Choroid plexus epithelial cell (primary cell): ENCODE results near the gene SDF4.

ENCODE experiments used
- DNase-seq: peaks from one replicate; pipeline ENCODE4 v3.0.0-alpha.2; 2010; ENCODE audit warnings: low read depth
- H3K4me3 ChIP-seq: 2 replicates; pipeline ENCODE4 v1.5.1; 2011; ENCODE audit warnings: low read depth, mild to moderate bottlenecking, control low read depth, low read length, moderate library complexity
- CTCF ChIP-seq: conservative IDR thresholded peaks from 2 replicates; pipeline ENCODE4 v1.5.1; 2011; ENCODE audit warnings: low read depth, mild to moderate bottlenecking, control low read depth, inconsistent platforms, low read length, moderate library complexity

The SDF4 gene

GRCh38 chr1:1231400-1232207 lies at the start of gene SDF4:
Gene SDF4, minus strand, starts transcription at chr1:1232001. Its CDS starts 3,229 bp downstream, at chr1:1228772.
- peak; percentile 98 for DNase-seq
- no peak for TF ChIP-seq CTCF
- peak within 1 kb of the TSS; percentile 67 for H3K4me3 ChIP-seq

GRCh38 chr1:1280782-1281481 lies 49.1 kb upstream of the SDF4 start:
- no peak for DNase-seq
- no peak for TF ChIP-seq CTCF
- no peak overlapping the region for H3K4me3 ChIP-seq

- H3K4me3 ChIP-seq: no peak overlapping the region
- no peak for DNase-seq
- TF ChIP-seq CTCF: no peak
Observed at GRCh38 chr1:1279028-1279427, 47.2 kb upstream of the SDF4 start.

- no peak for DNase-seq
- TF ChIP-seq CTCF: no peak
- H3K4me3 ChIP-seq: no peak overlapping the region
Observed at GRCh38 chr1:1278620-1279019, 46.8 kb upstream of the SDF4 start.

GRCh38 chr1:1275836-1276235 lies 44.0 kb upstream of the SDF4 start:
- no peak for DNase-seq
- no peak for TF ChIP-seq CTCF
- no peak overlapping the region for H3K4me3 ChIP-seq

GRCh38 chr1:1274931-1275431 lies 43.2 kb upstream of the SDF4 start:
- no peak for DNase-seq
- no peak overlapping the region for H3K4me3 ChIP-seq
- TF ChIP-seq CTCF: no peak
